Left lung (tissue), 10 donors: ENCODE data around the gene EDN2. TPM values are rescaled to one million over a fixed set of nuclear protein-coding genes. Genes with fewer than 3 reads are reported as not detected.

Source experiments
- ATAC-seq: fragments of 200-7000 bp; cut with Tn5 transposase; one replicate; pipeline ENCODE4 v1.9.1; 2020; ENCODE audit warnings: moderate library complexity
- DNase-seq, 4 donors: peaks; one replicate each; pipeline ENCODE4 v3.0.0-alpha.2; 2013 to 2020
- H3K27ac ChIP-seq, 2 donors: fragments of 200-600 bp; sonication (generic) in 1 of 2; one replicate each; pipeline versions ENCODE4 v1.5.0 to v1.8.0; 2020 to 2021
- H3K27me3 ChIP-seq, 2 donors: fragments of 200-600 bp; sonication (generic) in 1 of 2; one replicate each; pipeline versions ENCODE4 v1.5.0 to v1.8.0; 2020 to 2021
- H3K36me3 ChIP-seq, 2 donors: fragments of 200-600 bp; sonication (generic) in 1 of 2; one replicate each; pipeline versions ENCODE4 v1.5.0 to v1.8.0; 2020 to 2021
- H3K4me1 ChIP-seq, 2 donors: fragments of 200-600 bp; one replicate each; pipeline ENCODE4 v1.8.0; 2021
- H3K4me3 ChIP-seq, 2 donors: fragments of 200-600 bp; sonication (generic) in 1 of 2; one replicate each; pipeline versions ENCODE4 v1.5.0 to v1.8.0; 2020 to 2021; ENCODE audit warnings: mild to moderate bottlenecking in 1 of 2
- H3K9me3 ChIP-seq, 2 donors: fragments of 200-600 bp; sonication (generic) in 1 of 2; one replicate each; pipeline versions ENCODE4 v1.5.0 to v1.8.0; 2020 to 2021
- CTCF ChIP-seq, 2 donors: fragments of 200-600 bp; sonication (generic) in 1 of 2; IDR thresholded peaks; one replicate each; pipeline versions ENCODE4 v1.5.0 to v1.8.0; 2021; ENCODE audit warnings: antibody characterized with exemption in 2 of 2
- intact Hi-C, 2 donors: fragments of 100-400 bp; cut with DNase I; formaldehyde crosslinking; loops; one replicate each; pipeline versions ENCODE4 v1.11.2 to v1.14.2; 2022
- polyA plus RNA-seq, 6 donors: library from polyadenylated mRNA; unstranded; fragments of 120-200 nt; gene quantifications; one replicate each; pipeline ENCODE4 v1.2.1, GENCODE V29; 2013; ENCODE audit not compliant: insufficient read length in 6 of 6
- total RNA-seq, 2 donors: library from RNA; stranded (reverse); fragmentation: NEBNext Ultra II Directional; extraction: Animal tissue kit (Norgen Biotek cat#: 25700); gene quantifications; one replicate each; pipeline ENCODE4 v1.2.1, GENCODE V29; 2021
- donor health status: DM: no; HTN: yes; CAD: no.
- donor health status: DM: no; HTN: no; CAD: no.

EDN2 gene
- total and polyA plus RNA-seq, 8 donors, result 0.22 to 4.0 (median 0.36) TPM; not detected in 1

GRCh38 chr1:41526956-41527561 lies 42.6 kb upstream of the EDN2 start:
- no peak for TF ChIP-seq CTCF (IDR thresholded peaks at IDR 0.05)
- intact Hi-C loops, result no loop called here

GRCh38 chr1:41525891-41526587 lies 41.6 kb upstream of the EDN2 start:
- Histone ChIP-seq H3K4me3 (no peak overlapping the region), H3K36me3 (peaks cover 0 to 35% of the 10 kb centered on the region in 2 donors), H3K27ac (no peak overlapping the region), H3K4me1 (no peaks in the 10 kb centered on the region), H3K27me3 (no peaks in the 10 kb centered on the region), H3K9me3 (no peaks in the 10 kb centered on the region)
- TF ChIP-seq CTCF (IDR thresholded peaks at IDR 0.05), result no peak
- intact Hi-C loops, result no loop called here
- peak in 1 of 4 donors; percentile 61 for DNase-seq
- ATAC-seq, result no peak

More at GRCh38 chr1:41526956-41527561, 42.6 kb upstream of the EDN2 start:
- Histone ChIP-seq H3K4me1 (no peaks in the 10 kb centered on the region), H3K27ac (no peak overlapping the region), H3K36me3 (peaks cover 0 to 25% of the 10 kb centered on the region in 2 donors), H3K4me3 (no peak overlapping the region), H3K9me3 (no peaks in the 10 kb centered on the region), H3K27me3 (no peaks in the 10 kb centered on the region)
- DNase-seq, result peak in 1 of 4 donors; percentile 6
- no peak for ATAC-seq

GRCh38 chr1:41524676-41525675 lies 40.5 kb upstream of the EDN2 start:
- H3K4me3 ChIP-seq, result no peak overlapping the region
- no peaks in the 10 kb centered on the region for H3K27me3 ChIP-seq
- peaks cover 0 to 42% of the 10 kb centered on the region in 2 donors for H3K36me3 ChIP-seq
- no peaks in the 10 kb centered on the region for H3K9me3 ChIP-seq
- ATAC-seq (no peak), DNase-seq (peak in 1 of 4 donors; percentile 64)
- no peaks in the 10 kb centered on the region for H3K4me1 ChIP-seq
- intact Hi-C loops, result no loop called here
- TF ChIP-seq CTCF (IDR thresholded peaks at IDR 0.05), result no peak
- no peak overlapping the region for H3K27ac ChIP-seq

GRCh38 chr1:41523949-41524675 lies 39.6 kb upstream of the EDN2 start:
- H3K4me1 ChIP-seq, result no peaks in the 10 kb centered on the region
- ATAC-seq (no peak), DNase-seq (peak in 1 of 4 donors; percentile 49)
- intact Hi-C loops, result no loop called here
- no peak for TF ChIP-seq CTCF (IDR thresholded peaks at IDR 0.05)
- H3K4me3 ChIP-seq, result no peak overlapping the region
- no peaks in the 10 kb centered on the region for H3K27me3 ChIP-seq
- H3K36me3 ChIP-seq, result peaks cover 0 to 42% of the 10 kb centered on the region in 2 donors
- no peak overlapping the region for H3K27ac ChIP-seq
- no peaks in the 10 kb centered on the region for H3K9me3 ChIP-seq
